ENCODE measurements around the gene MMAB.

GRCh38 chr12:109619002-109619604 is 45.8 kb upstream of the MMAB start:
- TF ChIP-seq, protein P1, sequence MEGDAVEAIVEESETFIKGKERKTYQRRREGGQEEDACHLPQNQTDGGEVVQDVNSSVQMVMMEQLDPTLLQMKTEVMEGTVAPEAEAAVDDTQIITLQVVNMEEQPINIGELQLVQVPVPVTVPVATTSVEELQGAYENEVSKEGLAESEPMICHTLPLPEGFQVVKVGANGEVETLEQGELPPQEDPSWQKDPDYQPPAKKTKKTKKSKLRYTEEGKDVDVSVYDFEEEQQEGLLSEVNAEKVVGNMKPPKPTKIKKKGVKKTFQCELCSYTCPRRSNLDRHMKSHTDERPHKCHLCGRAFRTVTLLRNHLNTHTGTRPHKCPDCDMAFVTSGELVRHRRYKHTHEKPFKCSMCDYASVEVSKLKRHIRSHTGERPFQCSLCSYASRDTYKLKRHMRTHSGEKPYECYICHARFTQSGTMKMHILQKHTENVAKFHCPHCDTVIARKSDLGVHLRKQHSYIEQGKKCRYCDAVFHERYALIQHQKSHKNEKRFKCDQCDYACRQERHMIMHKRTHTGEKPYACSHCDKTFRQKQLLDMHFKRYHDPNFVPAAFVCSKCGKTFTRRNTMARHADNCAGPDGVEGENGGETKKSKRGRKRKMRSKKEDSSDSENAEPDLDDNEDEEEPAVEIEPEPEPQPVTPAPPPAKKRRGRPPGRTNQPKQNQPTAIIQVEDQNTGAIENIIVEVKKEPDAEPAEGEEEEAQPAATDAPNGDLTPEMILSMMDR (IDR thresholded peaks at IDR 0.05 in 4 of 5, conservative IDR thresholded peaks at IDR 0.05 in 1 of 5): no peak
- no peak for TF ChIP-seq POLR2A (IDR thresholded peaks at IDR 0.05)
